HFF-Myc (cell line): Measurements from ENCODE around the gene SMG9.
"Not testable (repeated sequence)": the region's sequence is repeated elsewhere in the genome, so short reads cannot be mapped to it uniquely, and the experiment has no call there.

Source experiments
- DNase-seq: peaks from one replicate; pipeline ENCODE4 v3.0.0-alpha.2; 2011; ENCODE audit warnings: low read depth; ENCODE audit errors: extremely low read depth
- H3K4me3 ChIP-seq: replicated peaks from 2 replicates; pipeline ENCODE4 v1.5.1; 2011; ENCODE audit warnings: low read depth, mild to moderate bottlenecking, control low read depth, low read length
- TF ChIP-seq, protein P1 (sequence below): IDR thresholded peaks from 2 replicates; pipeline ENCODE4 v1.5.1; 2012; ENCODE audit warnings: mild to moderate bottlenecking, low read depth, low read length, control low read depth; ENCODE audit errors: missing control alignments

Gene SMG9

DNA sequence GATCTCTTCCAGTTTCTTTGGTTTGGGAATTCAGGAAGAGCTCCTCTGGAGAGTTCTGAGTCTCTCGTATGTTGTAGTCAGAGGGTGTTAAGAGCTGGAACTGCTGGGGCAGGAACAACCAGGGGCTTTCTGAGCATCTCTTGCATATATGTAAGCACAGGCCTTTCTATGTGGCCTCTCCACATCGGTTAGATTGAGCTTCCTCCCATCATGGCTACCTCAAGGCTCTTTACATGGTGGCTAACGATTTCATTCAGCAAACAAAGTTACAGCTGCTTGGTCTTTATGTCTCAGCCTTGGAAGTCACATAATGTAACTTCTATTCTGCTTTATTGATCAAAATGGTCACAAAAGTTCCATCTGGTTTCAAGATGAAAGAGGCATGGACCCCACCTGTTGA is 64.3 kb downstream of the SMG9 start:
- DNase-seq: no peak
- TF ChIP-seq, protein P1, sequence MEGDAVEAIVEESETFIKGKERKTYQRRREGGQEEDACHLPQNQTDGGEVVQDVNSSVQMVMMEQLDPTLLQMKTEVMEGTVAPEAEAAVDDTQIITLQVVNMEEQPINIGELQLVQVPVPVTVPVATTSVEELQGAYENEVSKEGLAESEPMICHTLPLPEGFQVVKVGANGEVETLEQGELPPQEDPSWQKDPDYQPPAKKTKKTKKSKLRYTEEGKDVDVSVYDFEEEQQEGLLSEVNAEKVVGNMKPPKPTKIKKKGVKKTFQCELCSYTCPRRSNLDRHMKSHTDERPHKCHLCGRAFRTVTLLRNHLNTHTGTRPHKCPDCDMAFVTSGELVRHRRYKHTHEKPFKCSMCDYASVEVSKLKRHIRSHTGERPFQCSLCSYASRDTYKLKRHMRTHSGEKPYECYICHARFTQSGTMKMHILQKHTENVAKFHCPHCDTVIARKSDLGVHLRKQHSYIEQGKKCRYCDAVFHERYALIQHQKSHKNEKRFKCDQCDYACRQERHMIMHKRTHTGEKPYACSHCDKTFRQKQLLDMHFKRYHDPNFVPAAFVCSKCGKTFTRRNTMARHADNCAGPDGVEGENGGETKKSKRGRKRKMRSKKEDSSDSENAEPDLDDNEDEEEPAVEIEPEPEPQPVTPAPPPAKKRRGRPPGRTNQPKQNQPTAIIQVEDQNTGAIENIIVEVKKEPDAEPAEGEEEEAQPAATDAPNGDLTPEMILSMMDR: no peak
- no peak overlapping the region for H3K4me3 ChIP-seq

GRCh38 chr19:43688059-43688701 is 66.6 kb downstream of the SMG9 start:
- DNase-seq: no peak
- no peak overlapping the region for H3K4me3 ChIP-seq
- TF ChIP-seq, protein P1: no peak

GRCh38 chr19:43687660-43687997 is 67.1 kb downstream of the SMG9 start:
- H3K4me3 ChIP-seq: no peak overlapping the region
- TF ChIP-seq, protein P1: no peak
- no peak for DNase-seq

DNA sequence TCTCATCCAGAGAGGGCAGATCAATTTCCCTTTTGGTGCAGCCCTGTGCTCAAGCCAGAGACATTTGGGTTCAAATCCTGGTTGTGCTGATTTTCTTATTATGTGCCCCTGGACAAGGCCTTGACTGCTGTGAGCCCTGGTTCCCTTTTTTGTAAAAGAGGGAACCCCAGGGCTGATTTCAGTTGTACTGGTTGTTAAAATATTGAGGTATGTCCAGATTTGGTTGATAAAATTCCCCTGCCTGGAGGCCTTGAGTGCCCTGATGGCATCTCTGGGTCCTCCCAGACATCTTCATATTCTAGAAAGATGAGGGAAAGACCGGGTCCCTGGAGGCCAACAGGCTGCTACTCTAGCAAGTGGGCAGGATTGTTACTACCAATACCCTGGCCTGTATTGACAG is 70.4 kb downstream of the SMG9 start:
- TF ChIP-seq, protein P1: no peak
- no peak for DNase-seq
- H3K4me3 ChIP-seq: no peak overlapping the region

GRCh38 chr19:43683905-43684304 is 70.9 kb downstream of the SMG9 start:
- H3K4me3 ChIP-seq: no peak overlapping the region
- no peak for DNase-seq
- TF ChIP-seq, protein P1: no peak

DNA sequence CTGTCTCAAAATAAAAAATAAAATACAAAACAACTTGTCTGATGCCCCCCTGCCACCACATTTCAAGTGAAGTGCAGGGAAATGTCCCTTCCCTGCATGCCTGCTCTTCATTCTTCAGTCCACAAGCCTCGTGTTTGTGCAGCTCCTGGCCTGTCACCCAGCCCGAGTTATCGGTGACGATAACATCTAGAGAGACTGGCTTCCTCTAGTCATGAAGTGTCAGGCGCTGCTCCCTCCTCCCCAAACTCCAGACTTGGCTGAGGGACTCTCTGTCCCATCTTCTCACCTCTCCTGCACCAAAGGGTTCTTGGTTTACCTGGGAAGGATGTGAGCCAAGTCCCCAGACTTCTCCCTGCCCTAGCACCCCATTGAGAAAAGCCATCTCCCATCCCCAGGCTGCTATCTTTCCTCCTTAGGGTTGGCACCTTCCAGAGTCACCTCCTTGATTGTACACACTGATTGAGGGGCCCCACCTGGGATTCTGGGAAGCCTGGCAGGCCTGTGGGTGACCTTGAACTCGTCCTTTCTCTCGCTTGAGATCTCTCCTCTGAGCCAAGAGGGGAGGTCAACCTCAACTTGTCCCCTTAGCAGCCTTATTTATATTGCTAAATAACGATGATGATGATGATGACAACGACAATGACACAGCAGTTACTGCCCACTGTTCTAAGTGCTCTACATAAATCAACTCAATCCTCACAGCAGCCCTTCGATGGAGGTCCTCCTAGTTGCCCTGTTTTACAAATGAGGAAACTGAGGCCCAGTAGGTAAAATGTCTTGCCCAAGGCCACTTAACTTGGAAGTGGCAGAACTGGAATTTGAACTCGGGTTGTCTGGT is 71.7 kb downstream of the SMG9 start:
- DNase-seq: no peak
- H3K4me3 ChIP-seq: no peak overlapping the region
- TF ChIP-seq, protein P1: no peak

DNA sequence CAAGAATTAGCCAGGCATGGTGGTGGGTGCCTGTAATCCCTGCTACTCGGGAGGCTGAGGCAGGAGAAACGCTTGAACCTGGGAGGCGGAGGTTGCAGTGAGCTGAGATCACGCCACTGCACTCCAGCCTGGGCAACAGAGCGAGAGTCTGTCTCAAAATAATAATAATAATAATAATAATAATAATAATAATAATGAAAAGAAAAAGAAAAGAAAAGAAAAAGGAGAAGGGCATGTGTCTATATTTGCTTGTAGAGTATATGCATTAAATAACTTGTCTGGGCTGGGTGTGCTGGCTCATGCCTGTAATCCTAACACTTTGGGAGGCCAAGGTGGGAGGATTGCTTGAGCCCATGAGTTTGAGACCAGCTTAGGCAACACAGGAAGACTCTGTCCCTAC is 72.5 kb downstream of the SMG9 start:
- not testable (repeated sequence) for H3K4me3 ChIP-seq, DNase-seq
